Subcutaneous adipose tissue (tissue), 4 donors: ENCODE results near the gene EBI3. TPM values are rescaled to one million over a fixed set of nuclear protein-coding genes. Genes with fewer than 3 reads are reported as not detected.

Source experiments
- total RNA-seq, 4 donors: library from RNA; depleted of rRNA; stranded (reverse); fragments of >200 nt; gene quantifications; one replicate each; pipeline ENCODE4 v1.1.0, GENCODE V29; 2016
- TF ChIP-seq, protein P1 (sequence below): fragments of 450-650 bp; IDR thresholded peaks from one replicate; pipeline ENCODE4 v1.5.1; 2016; ENCODE audit warnings: low read depth, mild to moderate bottlenecking, control low read depth, antibody characterized with exemption, moderate library complexity

The EBI3 gene
- total RNA-seq, 4 donors from 2014 or later = 2.0 to 20.7 (median 8.0) TPM

- TF ChIP-seq, protein P1, sequence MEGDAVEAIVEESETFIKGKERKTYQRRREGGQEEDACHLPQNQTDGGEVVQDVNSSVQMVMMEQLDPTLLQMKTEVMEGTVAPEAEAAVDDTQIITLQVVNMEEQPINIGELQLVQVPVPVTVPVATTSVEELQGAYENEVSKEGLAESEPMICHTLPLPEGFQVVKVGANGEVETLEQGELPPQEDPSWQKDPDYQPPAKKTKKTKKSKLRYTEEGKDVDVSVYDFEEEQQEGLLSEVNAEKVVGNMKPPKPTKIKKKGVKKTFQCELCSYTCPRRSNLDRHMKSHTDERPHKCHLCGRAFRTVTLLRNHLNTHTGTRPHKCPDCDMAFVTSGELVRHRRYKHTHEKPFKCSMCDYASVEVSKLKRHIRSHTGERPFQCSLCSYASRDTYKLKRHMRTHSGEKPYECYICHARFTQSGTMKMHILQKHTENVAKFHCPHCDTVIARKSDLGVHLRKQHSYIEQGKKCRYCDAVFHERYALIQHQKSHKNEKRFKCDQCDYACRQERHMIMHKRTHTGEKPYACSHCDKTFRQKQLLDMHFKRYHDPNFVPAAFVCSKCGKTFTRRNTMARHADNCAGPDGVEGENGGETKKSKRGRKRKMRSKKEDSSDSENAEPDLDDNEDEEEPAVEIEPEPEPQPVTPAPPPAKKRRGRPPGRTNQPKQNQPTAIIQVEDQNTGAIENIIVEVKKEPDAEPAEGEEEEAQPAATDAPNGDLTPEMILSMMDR = no peak
Measured at GRCh38 chr19:4272894-4273293, 43.6 kb downstream of the EBI3 start.

- TF ChIP-seq, protein P1 = no peak
Measured at GRCh38 chr19:4277191-4277696, 47.9 kb downstream of the EBI3 start.

DNA sequence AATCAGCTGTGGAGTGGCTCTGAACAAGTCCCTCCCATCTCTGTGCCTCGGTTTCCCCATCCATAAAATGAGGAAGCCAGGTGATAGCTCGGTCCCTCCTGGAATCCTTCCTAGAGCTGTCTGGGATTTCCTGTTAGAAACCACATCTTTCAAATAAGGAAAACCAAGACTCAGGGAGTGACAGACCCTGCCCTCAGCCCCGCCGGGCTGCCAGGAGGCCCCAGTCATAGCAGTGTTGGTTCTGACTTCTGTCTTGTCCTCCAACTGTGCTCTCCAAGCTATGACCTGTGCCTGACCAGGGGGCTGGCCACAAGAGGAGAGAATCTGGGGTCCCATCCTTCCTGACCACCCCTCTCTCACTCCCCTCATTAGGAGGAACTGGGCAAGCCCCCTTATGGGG lies 48.7 kb downstream of the EBI3 start:
- TF ChIP-seq, protein P1 = no peak

GRCh38 chr19:4278419-4279266 lies 49.3 kb downstream of the EBI3 start, which contains the start of gene SHD:
Gene SHD, plus strand, starts transcription at chr19:4279266. Its CDS starts 798 bp downstream, at chr19:4280064.
- TF ChIP-seq, protein P1 = no peak

- TF ChIP-seq, protein P1 = no peak
Measured at GRCh38 chr19:4279267-4279529, 49.9 kb downstream of the EBI3 start.

DNA sequence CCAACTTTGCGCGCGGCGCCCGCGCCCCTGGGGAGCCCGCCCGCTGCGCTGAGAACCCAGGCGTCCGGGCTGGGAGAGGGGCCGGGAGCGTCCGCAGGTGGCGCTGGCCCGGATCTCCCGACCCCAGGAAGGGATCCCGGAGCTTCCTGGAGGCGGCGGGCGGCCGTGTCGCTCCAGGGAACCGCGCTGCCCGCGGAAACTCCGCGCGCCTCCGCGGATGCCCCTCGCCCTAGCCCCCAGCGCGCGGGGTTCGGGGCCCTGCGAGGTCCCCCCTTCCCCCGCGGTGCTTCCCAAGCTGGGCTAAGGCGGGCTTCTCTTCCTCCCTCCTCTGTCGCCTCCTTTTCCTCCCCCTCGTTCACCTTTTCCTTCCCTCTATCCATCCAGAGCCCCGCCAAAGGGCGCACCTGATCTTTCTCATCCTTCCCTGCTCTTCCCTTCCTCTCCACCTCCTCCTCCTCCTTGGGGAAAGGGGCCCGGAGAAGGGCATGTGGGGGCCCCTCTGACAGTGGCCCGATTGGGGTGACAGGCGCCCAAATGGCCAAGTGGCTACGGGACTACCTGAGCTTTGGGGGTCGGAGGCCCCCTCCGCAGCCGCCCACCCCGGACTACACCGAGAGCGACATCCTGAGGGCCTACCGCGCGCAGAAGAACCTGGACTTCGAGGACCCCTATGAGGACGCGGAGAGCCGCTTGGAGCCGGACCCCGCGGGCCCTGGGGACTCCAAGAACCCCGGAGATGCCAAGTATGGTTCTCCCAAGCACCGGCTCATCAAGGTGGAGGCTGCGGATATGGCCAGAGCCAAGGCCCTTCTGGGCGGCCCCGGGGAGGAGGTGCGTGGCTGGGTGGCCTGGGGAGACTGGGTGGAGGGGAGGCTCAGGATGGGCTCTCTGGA lies 50.5 kb downstream of the EBI3 start:
- TF ChIP-seq, protein P1 = no peak
